Brain microvascular endothelial cell (primary cell): ENCODE results near the gene PER2.

ENCODE experiments used
- DNase-seq: peaks from one replicate; pipeline ENCODE4 v3.0.0-alpha.2; 2020
- H3K27ac ChIP-seq: fragments of 250-450 bp; sonication (Bioruptor Pico); 2 replicates; pipeline ENCODE4 v1.5.1; 2020; ENCODE audit warnings: mild to moderate bottlenecking, moderate library complexity
- H3K27me3 ChIP-seq: fragments of 250-450 bp; sonication (Bioruptor Pico); replicated peaks from 2 replicates; pipeline ENCODE4 v1.5.1; 2020; ENCODE audit warnings: mild to moderate bottlenecking
- H3K36me3 ChIP-seq: fragments of 250-450 bp; sonication (Bioruptor Pico); replicated peaks from 2 replicates; pipeline ENCODE4 v1.5.1; 2020; ENCODE audit warnings: mild to moderate bottlenecking
- H3K4me3 ChIP-seq: 2 replicates; pipeline ENCODE4 v1.5.1; 2011; ENCODE audit warnings: low read depth, mild to moderate bottlenecking, control low read depth, low read length, moderate library complexity
- CTCF ChIP-seq: IDR thresholded peaks from 2 replicates; pipeline ENCODE4 v1.5.1; 2011; ENCODE audit warnings: low read depth, mild to moderate bottlenecking, moderate library complexity, low read length, control low read depth, inconsistent platforms; ENCODE audit errors: missing control alignments
- in situ Hi-C: cut with HindIII; loops from 2 replicates; pipeline ENCODE4 v1.10.0; 2017; ENCODE audit warnings: low sequenced_read_pairs, low pct_ligation_motif_present

Gene PER2

GRCh38 chr2:238286551-238286950, 1.9 kb downstream of the PER2 start:
- Histone ChIP-seq H3K36me3 (no peaks in the 10 kb centered on the region), H3K27ac (peak overlapping the region; percentile 69), H3K27me3 (no peaks in the 10 kb centered on the region), H3K4me3 (no peak overlapping the region)
- no peak for TF ChIP-seq CTCF
- in situ Hi-C loops: no loop called here
- peak; percentile 68 for DNase-seq

GRCh38 chr2:238286095-238286494, 2.3 kb downstream of the PER2 start:
- H3K27me3 ChIP-seq: no peaks in the 10 kb centered on the region
- TF ChIP-seq CTCF: no peak
- no peak for DNase-seq
- H3K36me3 ChIP-seq: no peaks in the 10 kb centered on the region
- no peak overlapping the region for H3K4me3 ChIP-seq
- in situ Hi-C loops: no loop called here
- peak overlapping the region; percentile 69 for H3K27ac ChIP-seq

- Histone ChIP-seq H3K27ac (peak overlapping the region; percentile 69), H3K27me3 (no peaks in the 10 kb centered on the region), H3K36me3 (no peaks in the 10 kb centered on the region), H3K4me3 (no peak overlapping the region)
- no peak for TF ChIP-seq CTCF
- in situ Hi-C loops: no loop called here
- DNase-seq: peak; percentile 95
Measured at GRCh38 chr2:238285653-238286082, 2.7 kb downstream of the PER2 start.

- H3K36me3 ChIP-seq: no peaks in the 10 kb centered on the region
- TF ChIP-seq CTCF: no peak
- H3K27me3 ChIP-seq: no peaks in the 10 kb centered on the region
- no peak for DNase-seq
- H3K27ac ChIP-seq: peak overlapping the region; percentile 44
- in situ Hi-C loops: no loop called here
- no peak overlapping the region for H3K4me3 ChIP-seq
Measured at GRCh38 chr2:238284802-238285515, 3.5 kb downstream of the PER2 start.

GRCh38 chr2:238282861-238283738, 5.3 kb downstream of the PER2 start:
- TF ChIP-seq CTCF: no peak
- Histone ChIP-seq H3K36me3 (no peaks in the 10 kb centered on the region), H3K4me3 (no peak overlapping the region), H3K27me3 (no peaks in the 10 kb centered on the region), H3K27ac (no peak overlapping the region)
- in situ Hi-C loops: no loop called here
- no peak for DNase-seq
